ENCODE results near the gene RNASEL.

DNA sequence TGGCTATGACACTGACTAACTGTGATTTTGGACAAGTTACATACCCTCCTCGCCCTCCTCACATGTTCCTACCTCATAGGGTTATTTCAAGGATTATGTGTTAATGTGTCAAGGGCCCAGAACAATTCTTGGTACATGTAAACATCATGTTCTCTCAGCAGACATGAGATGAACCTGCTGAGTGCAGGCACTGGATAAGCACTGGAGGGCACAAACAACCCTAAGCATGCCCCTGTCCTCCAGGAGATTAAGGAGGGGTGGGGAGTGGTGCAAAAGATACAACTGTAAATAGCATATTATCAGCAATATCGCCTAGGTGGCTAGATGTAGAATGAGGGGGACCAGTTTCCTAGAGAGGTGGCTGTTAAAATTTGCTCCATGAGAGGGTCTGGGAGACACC is 32.9 kb upstream of the RNASEL start:
- TF ChIP-seq, protein P1, sequence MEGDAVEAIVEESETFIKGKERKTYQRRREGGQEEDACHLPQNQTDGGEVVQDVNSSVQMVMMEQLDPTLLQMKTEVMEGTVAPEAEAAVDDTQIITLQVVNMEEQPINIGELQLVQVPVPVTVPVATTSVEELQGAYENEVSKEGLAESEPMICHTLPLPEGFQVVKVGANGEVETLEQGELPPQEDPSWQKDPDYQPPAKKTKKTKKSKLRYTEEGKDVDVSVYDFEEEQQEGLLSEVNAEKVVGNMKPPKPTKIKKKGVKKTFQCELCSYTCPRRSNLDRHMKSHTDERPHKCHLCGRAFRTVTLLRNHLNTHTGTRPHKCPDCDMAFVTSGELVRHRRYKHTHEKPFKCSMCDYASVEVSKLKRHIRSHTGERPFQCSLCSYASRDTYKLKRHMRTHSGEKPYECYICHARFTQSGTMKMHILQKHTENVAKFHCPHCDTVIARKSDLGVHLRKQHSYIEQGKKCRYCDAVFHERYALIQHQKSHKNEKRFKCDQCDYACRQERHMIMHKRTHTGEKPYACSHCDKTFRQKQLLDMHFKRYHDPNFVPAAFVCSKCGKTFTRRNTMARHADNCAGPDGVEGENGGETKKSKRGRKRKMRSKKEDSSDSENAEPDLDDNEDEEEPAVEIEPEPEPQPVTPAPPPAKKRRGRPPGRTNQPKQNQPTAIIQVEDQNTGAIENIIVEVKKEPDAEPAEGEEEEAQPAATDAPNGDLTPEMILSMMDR (IDR thresholded peaks at IDR 0.05) = no peak
- TF ChIP-seq, protein P2, sequence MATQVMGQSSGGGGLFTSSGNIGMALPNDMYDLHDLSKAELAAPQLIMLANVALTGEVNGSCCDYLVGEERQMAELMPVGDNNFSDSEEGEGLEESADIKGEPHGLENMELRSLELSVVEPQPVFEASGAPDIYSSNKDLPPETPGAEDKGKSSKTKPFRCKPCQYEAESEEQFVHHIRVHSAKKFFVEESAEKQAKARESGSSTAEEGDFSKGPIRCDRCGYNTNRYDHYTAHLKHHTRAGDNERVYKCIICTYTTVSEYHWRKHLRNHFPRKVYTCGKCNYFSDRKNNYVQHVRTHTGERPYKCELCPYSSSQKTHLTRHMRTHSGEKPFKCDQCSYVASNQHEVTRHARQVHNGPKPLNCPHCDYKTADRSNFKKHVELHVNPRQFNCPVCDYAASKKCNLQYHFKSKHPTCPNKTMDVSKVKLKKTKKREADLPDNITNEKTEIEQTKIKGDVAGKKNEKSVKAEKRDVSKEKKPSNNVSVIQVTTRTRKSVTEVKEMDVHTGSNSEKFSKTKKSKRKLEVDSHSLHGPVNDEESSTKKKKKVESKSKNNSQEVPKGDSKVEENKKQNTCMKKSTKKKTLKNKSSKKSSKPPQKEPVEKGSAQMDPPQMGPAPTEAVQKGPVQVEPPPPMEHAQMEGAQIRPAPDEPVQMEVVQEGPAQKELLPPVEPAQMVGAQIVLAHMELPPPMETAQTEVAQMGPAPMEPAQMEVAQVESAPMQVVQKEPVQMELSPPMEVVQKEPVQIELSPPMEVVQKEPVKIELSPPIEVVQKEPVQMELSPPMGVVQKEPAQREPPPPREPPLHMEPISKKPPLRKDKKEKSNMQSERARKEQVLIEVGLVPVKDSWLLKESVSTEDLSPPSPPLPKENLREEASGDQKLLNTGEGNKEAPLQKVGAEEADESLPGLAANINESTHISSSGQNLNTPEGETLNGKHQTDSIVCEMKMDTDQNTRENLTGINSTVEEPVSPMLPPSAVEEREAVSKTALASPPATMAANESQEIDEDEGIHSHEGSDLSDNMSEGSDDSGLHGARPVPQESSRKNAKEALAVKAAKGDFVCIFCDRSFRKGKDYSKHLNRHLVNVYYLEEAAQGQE (IDR thresholded peaks at IDR 0.05; ENCODE audit: insufficient read depth in 1 of 2, low read depth in 2 of 2, low read length in 1 of 2) = no peak

Measured in Panc1 (cell line).